HG03025 (cell line): ENCODE data around the gene LRRFIP1.
"Not testable (repeated sequence)": the region's sequence is repeated elsewhere in the genome, so short reads cannot be mapped to it uniquely, and the experiment has no call there.

ENCODE experiments used
- ATAC-seq: cut with Tn5 transposase; IDR thresholded peaks from one replicate; pipeline ENCODE4 v1.9.1; 2021; ENCODE audit warnings: mild to moderate bottlenecking, moderate library complexity; ENCODE audit not compliant: unreplicated experiment, low FRiP score

Gene LRRFIP1

GRCh38 chr2:237682151-237682550 is 54.8 kb downstream of the LRRFIP1 start:
- no peak for ATAC-seq

- ATAC-seq, result no peak
Measured at GRCh38 chr2:237682856-237683670, 55.7 kb downstream of the LRRFIP1 start.

GRCh38 chr2:237685408-237685807 is 58.0 kb downstream of the LRRFIP1 start:
- ATAC-seq, result no peak

DNA sequence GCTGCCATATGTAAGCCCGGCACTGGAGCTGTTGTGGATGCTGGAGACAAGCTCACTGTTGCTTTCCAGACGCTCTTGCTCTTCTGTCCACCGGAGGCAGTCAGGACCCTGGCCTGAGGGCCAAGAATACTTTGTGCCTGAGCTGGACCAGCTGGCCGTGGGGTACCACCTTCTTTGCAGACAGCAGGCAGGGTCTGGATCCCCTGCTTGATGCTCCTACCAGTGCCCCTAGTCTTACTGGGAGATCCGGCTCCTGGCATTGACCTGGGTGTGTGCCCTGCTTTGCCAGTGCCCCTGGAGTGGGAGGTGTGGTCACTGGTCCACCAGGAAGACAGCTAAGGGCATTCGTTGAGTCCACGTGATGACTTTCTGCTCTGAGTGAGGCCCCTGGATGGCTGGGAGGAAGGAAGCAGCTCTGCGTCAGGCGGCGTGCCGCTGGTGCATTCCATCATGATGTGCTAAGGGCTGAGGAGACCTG is 59.3 kb downstream of the LRRFIP1 start:
- no peak for ATAC-seq

GRCh38 chr2:237688081-237688480 is 60.7 kb downstream of the LRRFIP1 start:
- ATAC-seq, result no peak

GRCh38 chr2:237688541-237688940 is 61.2 kb downstream of the LRRFIP1 start:
- not testable (repeated sequence) for ATAC-seq

- ATAC-seq, result no peak
Measured at GRCh38 chr2:237689336-237690131, 62.1 kb downstream of the LRRFIP1 start.

DNA sequence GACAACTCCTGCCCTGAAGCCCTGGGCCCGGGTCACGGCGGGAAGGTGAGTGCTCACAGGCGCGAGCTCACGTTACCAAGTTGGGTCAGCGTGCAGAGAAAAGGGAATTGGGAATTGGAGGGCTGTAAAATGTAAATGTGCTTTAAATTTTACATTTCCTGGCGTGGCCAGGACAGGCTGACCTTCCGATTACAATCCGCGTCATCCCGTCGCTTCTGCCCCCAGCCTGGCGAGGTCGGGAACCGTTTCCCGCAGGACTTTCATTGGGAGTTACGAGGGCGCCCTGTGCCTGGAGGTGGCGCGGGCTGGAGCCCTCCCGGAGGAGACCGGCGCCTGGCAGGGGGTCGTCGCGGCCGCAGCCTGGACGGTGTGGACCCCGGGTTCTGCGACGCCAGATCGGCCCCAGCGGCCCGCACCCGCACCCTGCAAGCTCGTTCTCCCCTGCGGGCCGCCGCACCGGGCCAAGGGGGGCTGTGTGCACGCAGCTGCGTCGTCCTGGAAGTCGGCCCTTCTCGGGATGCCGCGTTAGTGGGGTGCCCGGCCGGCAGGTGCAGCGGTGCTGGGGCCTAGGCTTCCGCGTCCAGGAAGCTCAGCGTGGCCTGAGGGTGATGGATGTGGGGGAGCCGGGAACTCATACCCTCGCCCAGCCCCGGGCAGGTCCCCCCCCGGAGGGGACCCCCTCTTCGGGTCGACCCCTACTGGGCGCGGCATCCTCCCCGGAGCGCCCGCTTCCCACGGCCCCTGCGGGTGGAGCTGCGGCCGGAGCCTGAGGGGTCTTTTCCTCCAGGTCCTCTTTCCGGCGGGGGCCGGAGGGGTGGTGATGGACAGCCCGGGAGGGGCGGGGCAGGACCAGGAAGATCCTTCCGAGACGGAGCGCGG is 63.9 kb downstream of the LRRFIP1 start:
- peak; percentile 30 for ATAC-seq

DNA sequence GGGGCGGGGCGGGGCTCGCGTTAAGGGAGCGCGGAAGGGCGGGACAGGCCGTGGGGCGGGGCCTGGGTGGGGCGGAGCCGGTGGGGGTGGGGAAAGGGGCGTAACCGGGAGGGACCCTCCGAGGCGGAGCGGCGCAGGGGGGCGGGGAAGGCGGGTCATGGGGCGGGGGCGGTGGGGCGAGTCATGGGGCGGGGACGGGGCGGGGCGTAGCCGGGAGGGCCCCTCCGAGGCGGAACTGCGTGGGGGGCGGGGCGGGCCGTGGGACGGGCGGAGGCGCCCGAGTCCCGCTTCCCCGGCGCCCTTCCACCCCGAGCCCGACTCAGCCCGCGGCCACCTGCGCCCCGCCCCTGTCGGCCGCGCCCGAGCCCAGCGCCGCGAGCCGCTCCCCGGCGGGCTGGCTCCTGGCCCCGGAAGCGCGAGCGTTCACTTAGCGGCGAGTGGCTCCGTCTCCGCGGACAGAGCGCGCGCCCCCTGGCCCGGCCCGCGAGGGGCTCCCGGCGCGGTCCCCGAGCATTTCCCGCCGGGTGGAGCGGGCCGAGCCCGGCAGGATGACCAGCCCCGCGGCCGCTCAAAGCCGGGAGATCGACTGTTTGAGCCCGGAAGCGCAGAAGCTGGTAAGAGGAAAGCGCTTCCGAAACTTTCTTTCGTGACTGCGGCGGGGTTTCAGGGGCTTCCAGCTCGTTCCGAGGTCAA is 64.7 kb downstream of the LRRFIP1 start:
- peak; percentile 51 for ATAC-seq

DNA sequence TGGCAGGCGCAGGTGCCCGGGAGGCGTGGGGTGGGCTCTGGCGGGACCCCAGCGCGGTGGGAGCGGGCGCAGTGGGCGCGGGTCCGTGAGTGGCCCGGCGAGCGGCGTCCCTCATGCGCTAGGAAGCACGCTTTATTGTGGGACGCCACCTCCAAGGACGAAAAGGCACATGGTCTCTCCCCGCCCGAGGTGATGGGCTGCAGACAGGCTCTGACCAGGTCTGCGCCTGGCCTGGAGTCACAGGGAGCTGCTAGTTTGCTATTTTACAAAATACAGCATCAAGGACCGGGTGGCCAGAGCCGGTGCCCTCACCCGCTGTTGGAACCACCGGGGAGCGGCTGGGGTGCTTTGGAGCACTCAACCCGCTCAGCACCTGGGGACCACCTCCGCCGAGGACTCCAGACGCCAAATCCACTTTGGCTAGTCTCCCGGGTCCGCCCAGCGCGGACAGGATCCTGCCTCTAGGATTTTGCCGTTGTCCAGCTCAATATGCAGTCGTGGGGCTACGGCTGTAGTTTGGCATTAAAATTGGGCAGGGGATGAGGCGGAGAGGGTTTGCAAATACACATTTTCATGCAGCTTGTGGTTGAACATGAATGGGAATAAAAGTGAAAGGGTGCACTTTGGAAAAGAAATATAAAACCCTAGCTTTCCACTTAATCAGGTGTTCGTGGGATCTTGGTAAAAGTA is 65.4 kb downstream of the LRRFIP1 start:
- peak; percentile 11 for ATAC-seq

DNA sequence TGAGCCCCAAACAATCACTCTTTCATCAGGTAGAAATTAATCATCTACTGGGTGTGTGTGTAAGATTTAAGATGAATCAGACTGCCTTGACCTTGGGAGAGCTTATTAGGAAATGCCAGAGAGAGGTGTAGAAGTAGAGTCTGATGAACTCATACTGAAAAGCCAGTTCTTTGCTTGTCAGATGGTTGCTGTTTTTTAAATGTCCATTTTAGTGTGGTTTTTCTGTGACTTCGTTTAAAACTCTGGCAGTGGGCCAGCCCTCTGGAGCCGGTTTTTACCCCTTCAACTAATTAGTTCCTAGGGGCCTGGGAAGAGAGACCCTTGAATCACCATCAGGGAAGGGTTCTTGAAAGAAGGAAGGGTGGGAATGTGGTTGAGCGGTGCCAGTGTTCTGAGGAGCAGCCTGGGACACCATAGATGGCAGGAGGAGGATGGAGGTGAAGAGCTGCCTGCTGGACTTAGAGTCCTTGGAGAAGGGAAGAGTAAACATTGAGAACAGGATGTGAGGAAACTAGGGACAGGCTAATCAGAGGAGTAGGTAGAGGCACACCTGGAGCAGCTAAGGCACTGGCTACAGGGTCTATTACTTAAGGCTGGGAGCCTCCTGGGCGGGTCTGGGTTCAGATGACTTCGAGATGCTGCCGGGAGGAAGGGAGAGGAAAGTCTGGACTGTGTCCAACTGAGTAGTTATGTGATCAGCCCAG is 66.1 kb downstream of the LRRFIP1 start:
- no peak for ATAC-seq

- ATAC-seq, result no peak
Measured at GRCh38 chr2:237694415-237695194, 67.2 kb downstream of the LRRFIP1 start.

DNA sequence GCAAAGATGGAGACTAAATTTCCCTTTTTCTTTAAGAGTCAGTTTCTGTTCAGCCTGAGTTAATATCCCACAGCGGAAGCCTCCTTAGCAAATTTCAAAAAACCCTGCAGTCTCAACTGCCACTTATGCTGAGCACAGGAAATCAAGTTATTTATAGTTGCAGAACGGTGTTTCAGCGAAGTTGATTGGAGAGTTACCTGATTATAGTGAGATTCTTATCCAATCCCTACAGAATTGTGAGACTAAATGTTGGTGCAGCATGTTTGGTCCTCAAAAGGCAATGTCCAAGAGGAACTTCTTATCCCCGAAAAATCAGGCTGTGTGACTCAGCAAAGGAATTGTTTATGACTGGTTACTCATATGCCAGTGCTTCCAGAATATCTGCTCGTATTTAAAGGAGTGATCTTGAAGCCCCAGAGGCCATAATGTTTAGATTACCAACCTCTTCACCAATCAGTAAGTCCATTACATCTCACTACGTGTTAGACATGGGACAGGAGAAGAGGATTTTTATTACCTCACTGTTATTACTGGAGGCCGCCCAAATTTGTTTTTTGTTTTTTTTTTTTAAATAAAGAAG is 67.9 kb downstream of the LRRFIP1 start:
- no peak for ATAC-seq

DNA sequence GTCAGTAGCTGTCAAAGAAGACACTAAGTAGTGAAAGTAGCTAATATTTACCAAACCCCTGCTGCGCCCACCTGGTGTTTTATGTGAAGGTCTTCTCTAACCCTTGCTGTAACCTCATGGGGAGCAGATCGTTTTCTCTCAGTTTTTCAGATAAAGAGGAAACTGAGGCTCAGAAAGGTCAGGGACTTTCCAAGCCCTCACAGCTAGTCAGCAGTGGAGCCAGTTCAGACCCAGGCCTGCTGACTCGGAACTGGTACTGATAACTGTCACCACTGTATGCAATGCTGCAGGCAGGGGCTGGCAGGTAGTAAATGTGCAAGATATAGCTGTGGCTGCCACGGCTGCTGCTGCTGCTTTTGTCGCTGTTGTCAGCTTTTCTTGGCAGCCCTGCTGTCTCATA is 69.1 kb downstream of the LRRFIP1 start:
- ATAC-seq, result peak; percentile 27

DNA sequence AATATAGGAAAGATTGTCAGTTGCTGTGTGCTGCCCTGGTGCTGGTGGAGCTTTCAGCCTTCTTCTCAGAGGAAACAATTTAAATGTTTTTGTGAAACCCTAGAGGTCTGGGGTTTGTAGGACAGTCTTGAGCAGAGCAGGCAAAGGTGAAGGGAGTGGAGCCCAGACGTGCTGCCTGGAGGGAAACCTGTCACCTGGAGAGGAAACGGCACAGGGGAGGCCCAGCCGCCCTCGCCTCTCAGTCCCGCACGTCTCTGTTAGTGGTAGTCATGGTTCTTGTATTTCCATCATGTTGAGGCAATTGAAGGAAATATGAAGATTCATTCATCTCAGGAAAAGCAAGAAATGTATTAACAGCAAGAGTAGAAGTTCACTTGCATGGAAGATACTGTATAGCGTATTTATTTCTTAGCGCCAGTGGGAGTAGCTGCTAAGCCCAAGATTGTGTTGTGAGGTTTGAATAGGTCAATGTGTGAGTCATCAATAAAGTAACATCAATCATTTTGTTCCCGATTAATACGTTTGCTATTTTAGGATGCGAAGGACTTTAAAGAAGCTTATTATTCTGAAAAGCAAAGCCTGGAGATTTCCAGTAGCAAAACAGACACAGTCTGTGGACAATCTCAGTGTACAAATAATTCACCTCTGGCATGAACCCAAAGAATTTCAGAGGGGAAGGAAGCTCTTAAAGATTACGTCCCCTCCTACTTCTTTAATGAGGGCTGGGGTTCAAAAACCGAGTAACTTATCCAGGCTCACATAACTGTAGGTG is 70.4 kb downstream of the LRRFIP1 start:
- ATAC-seq, result no peak

DNA sequence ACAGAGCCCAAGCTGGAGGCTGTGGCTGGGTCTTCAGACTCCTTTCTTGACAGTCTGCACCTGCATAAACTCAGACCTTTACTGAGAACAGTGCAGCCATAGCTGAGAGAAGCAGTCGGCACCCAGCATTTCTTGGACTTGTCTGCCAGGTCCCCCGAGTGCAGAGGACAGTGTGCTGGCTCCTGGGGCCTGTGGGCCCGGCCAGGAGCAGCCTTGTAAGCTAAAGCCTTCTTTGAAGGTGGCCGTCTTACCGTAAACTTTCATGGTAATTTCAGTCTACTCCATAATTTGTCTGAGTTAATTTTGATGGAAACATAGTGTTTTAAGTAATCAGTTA is 70.9 kb downstream of the LRRFIP1 start:
- ATAC-seq, result no peak

DNA sequence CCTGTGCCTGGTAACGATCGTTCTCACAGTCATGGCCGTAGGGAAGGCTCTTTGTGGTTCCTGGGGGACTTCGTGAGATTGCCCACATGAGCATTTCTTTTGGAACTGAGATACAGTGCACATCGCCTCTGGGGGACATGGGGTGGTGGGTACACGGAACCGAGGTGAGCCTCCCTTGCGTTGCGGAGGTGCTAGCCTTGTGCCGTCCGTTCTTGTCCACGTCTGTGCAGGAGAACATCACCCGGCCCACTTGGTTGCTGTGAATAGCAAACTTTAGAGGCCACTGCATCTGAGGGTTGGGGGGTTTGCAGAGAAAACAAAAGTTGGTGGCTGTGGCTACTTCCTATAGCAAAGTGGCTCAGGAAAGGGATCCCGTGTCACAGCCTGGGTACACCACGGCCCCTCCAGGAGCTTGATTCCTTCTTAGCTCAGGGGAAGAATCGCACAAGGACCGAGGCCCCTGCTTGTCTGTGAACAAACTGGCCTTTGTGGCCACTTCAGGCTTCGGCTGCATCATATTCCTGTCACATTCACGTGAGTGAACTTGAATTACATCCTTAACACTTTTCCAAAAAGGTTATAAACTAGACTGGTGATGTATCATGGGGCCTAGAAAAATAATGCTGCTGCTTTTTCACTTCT is 72.6 kb downstream of the LRRFIP1 start:
- no peak for ATAC-seq
